ENCODE data around the gene TSNAX. TPM values are rescaled to one million over a fixed set of nuclear protein-coding genes. Genes with fewer than 3 reads are reported as not detected.

TSNAX gene
- total and polyA plus RNA-seq, 2 of the 8 experiments (the other 6 are each of a cell fraction or from before 2014, with no cell fraction given), result 7.7 to 34.0 TPM

DNA sequence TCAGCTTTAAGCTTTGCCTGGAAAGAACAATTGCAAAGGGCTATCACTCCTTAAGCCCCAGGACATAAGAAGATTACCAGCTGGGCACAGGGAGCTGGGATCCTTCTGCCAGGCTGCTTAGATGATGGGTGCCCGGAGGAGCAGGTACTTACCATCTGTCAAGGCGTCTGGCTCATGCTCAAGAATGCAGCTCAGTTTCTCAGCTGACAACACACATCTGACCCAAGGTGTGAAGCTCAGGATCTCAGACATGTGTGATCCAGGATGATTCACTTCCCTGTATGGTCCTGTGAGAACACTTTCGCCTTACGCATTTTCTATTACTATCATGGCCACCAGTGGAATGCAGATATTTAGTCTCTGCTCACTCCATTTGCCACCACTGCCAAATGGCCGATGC is 83.4 kb downstream of the TSNAX start:
- Histone ChIP-seq H3K9ac (replicated peaks in 1 of 4; ENCODE audit: extremely low read depth in 1 of 4, low read depth in 3 of 4, low read length in 3 of 4) (no peak overlapping the region), H3K4me1 (replicated peaks in 1 of 4; ENCODE audit: control insufficient read depth in 3 of 4, insufficient read depth in 4 of 4, low read length in 3 of 4) (no peaks in the 10 kb centered on the region), H3K23ac (ENCODE audit: insufficient read length) (no peak overlapping the region), H4K8ac (ENCODE audit: extremely low read depth, insufficient read depth, low read length) (no peak overlapping the region), H3K27ac (ENCODE audit: low read depth, low read length) (no peak overlapping the region), H3K14ac (ENCODE audit: insufficient read length) (no peak overlapping the region), H4K20me1 (replicated peaks in 1 of 2; ENCODE audit: control insufficient read depth in 1 of 2, insufficient read depth in 2 of 2, low read length in 2 of 2) (no peaks in the 10 kb centered on the region), H3K27me3 (replicated peaks in 1 of 4; ENCODE audit: control insufficient read depth in 3 of 4, extremely low read depth in 1 of 4, insufficient read depth in 3 of 4, low read length in 3 of 4) (no peaks in the 10 kb centered on the region; a peak in 1 of 7 replicates), H3K56ac (replicated peaks; ENCODE audit: insufficient read length, low read depth, low read length) (no peak overlapping the region), H3K79me2 (ENCODE audit: control insufficient read depth in 1 of 2, insufficient read depth in 2 of 2, low read length in 2 of 2) (no peaks in the 10 kb centered on the region), H3K79me1 (ENCODE audit: low read depth, low read length) (no peaks in the 10 kb centered on the region), H2AK5ac (ENCODE audit: low read depth, low read length) (no peak overlapping the region), H2AFZ (ENCODE audit: low read length) (no peak overlapping the region), H4K91ac (replicated peaks; ENCODE audit: insufficient read length, low read length) (no peak overlapping the region), H4K5ac (ENCODE audit: insufficient read length, low read depth, low read length) (no peak overlapping the region), H3K4me3 (ENCODE audit: extremely low read depth in 1 of 4, insufficient read depth in 2 of 4, low read depth in 3 of 4, low read length in 4 of 4) (no peak overlapping the region), H3K4me2 (ENCODE audit: insufficient read depth in 1 of 2, low read depth in 2 of 2, low read length in 2 of 2) (no peak overlapping the region), H2BK12ac (ENCODE audit: low read depth, low read length) (no peak overlapping the region), H3K9me3 (ENCODE audit: insufficient read depth in 2 of 2, low read depth in 1 of 2, low read length in 1 of 2) (no peaks in the 10 kb centered on the region), H2BK5ac (ENCODE audit: low read depth, low read length) (no peak overlapping the region), H3K18ac (ENCODE audit: extremely low read depth, low read length) (no peak overlapping the region), H2BK15ac (ENCODE audit: low read length) (no peak overlapping the region), H3K23me2 (ENCODE audit: low read depth, low read length) (no peaks in the 10 kb centered on the region), H2BK20ac (ENCODE audit: low read length) (no peak overlapping the region), H3K4ac (replicated peaks; ENCODE audit: insufficient read length, low read depth, low read length) (no peak overlapping the region), H3K36me3 (ENCODE audit: control insufficient read depth in 2 of 4, insufficient read depth in 4 of 4, low read length in 3 of 4) (no peaks in the 10 kb centered on the region), H2BK120ac (replicated peaks; ENCODE audit: low read depth, low read length) (no peak overlapping the region)
- WGBS, 2 experiments (ENCODE audit: extremely low coverage in 1 of 2, insufficient coverage in 1 of 2, insufficient read length in 1 of 2, insufficient replicate concordance in 2 of 2, low coverage in 1 of 2, low lambda C conversion rate in 2 of 2, missing lambda C conversion rate in 1 of 2), result 83% methylated on average over 5 of the region's 5 CpGs; no CpG with 5 or more reads in 1 of the 2 experiments
- CTCF ChIA-PET (ENCODE audit: partially characterized antibody), result interaction anchor here (1.2 kb wide), 1 partner anchor 9 kb away, joined by 3 read pairs; no protein-coding TSS in a partner anchor
- POLR2A ChIA-PET (ENCODE audit: partially characterized antibody), result no interaction called here
- DNase-seq (ENCODE audit: low read depth in 1 of 2, low spot score in 2 of 2), result no peak
- FAIRE-seq, result no peak
- TF ChIP-seq SUZ12 (IDR thresholded peaks at IDR 0.05; ENCODE audit: low read length), result no peak
- TF ChIP-seq GABPA (IDR thresholded peaks at IDR 0.05; ENCODE audit: borderline replicate concordance, insufficient read depth, low read length), result no peak
- no peak for TF ChIP-seq SP1 (IDR thresholded peaks at IDR 0.05; ENCODE audit: low read depth, low read length)
- no peak for TF ChIP-seq SIRT6 (IDR thresholded peaks at IDR 0.05; ENCODE audit: low read length)
- no peak for TF ChIP-seq CHD1 (IDR thresholded peaks at IDR 0.05; ENCODE audit: low read depth, low read length)
- TF ChIP-seq, protein P1, sequence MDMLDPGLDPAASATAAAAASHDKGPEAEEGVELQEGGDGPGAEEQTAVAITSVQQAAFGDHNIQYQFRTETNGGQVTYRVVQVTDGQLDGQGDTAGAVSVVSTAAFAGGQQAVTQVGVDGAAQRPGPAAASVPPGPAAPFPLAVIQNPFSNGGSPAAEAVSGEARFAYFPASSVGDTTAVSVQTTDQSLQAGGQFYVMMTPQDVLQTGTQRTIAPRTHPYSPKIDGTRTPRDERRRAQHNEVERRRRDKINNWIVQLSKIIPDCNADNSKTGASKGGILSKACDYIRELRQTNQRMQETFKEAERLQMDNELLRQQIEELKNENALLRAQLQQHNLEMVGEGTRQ (IDR thresholded peaks at IDR 0.05; ENCODE audit: low read length), result no peak
- no peak for TF ChIP-seq NANOG (IDR thresholded peaks at IDR 0.05; ENCODE audit: insufficient read depth, low read depth, low read length, poor library complexity, severe bottlenecking)
- TF ChIP-seq EP300 (IDR thresholded peaks at IDR 0.05; ENCODE audit: borderline replicate concordance in 1 of 2, low read depth in 2 of 2, low read length in 2 of 2), result no peak
- TF ChIP-seq TAF1 (IDR thresholded peaks at IDR 0.05; ENCODE audit: low read depth, low read length), result no peak
- no peak for TF ChIP-seq NRF1 (IDR thresholded peaks at IDR 0.05; ENCODE audit: low read depth, low read length)
- no peak for TF ChIP-seq RBBP5 (IDR thresholded peaks at IDR 0.05; ENCODE audit: borderline replicate concordance, low read depth, low read length)
- TF ChIP-seq CHD2 (IDR thresholded peaks at IDR 0.05; ENCODE audit: low read length), result no peak
- no peak for TF ChIP-seq SRF (IDR thresholded peaks at IDR 0.05; ENCODE audit: low read depth, low read length)
- TF ChIP-seq EGR1 (IDR thresholded peaks at IDR 0.05; ENCODE audit: borderline replicate concordance, low read depth, low read length), result no peak
- TF ChIP-seq JUND (IDR thresholded peaks at IDR 0.05; ENCODE audit: low read length), result no peak
